ENCODE data around the gene ATP5PD.

Gene ATP5PD

DNA sequence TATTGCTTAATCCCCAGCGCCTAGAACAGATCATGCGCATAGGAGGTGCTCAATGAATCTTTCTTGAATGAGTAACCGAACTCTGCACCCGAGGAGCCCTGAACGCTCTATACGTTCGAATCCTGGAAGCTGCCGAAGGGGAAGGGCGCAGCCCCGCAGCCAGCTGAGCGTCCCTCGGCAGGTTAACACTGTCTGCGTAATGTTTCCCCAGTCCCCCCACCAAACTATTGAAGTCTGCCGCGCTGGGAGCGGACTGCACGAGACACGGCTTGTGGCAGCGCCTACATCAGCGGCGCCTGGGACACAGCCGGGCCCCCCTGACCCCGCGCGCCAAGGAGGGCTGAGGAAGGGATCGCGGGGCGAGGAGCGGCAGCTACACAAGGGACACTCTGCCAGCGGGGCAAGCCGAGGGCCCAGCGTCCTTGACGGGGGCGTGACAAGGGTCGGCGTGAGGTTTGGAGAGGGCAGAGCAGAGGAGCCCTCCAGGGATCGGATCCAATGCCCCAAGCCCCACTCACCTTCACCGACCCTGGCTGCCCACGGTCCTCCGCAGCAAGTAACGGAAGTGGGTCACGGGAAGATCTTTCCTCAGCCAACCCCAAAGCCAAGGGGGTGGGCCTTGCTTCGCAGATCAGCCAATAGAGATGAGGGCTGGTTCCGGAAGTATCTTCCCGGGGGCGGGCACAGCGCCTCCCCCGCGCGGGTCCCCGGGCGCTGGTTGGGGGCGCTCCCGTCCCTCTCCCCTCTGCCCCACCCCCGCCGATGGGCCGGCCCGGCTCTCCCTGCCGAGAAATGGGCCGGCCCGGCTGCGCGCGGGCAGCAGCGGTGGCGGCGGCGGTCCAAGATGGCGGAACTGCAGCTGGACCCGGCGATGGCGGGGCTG lies at the start of gene ATP5PD, which contains the start of gene KCTD2:
Gene ATP5PD (minus strand): TSS at position 563 of the 883 bp plus-strand sequence. CDS start 4,319 bp downstream, outside the sequence.
Gene KCTD2 (plus strand): TSS at position 819 of the 883 bp plus-strand sequence. CDS start 26 bp downstream, at position 845.
- TF ChIP-seq, protein P1, sequence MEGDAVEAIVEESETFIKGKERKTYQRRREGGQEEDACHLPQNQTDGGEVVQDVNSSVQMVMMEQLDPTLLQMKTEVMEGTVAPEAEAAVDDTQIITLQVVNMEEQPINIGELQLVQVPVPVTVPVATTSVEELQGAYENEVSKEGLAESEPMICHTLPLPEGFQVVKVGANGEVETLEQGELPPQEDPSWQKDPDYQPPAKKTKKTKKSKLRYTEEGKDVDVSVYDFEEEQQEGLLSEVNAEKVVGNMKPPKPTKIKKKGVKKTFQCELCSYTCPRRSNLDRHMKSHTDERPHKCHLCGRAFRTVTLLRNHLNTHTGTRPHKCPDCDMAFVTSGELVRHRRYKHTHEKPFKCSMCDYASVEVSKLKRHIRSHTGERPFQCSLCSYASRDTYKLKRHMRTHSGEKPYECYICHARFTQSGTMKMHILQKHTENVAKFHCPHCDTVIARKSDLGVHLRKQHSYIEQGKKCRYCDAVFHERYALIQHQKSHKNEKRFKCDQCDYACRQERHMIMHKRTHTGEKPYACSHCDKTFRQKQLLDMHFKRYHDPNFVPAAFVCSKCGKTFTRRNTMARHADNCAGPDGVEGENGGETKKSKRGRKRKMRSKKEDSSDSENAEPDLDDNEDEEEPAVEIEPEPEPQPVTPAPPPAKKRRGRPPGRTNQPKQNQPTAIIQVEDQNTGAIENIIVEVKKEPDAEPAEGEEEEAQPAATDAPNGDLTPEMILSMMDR (conservative IDR thresholded peaks at IDR 0.05; ENCODE audit: control insufficient read depth, insufficient read depth, low read depth, low read length): no peak
- DNase-seq (ENCODE audit: low read depth): peak; percentile 95
- peak within 1 kb of the TSS; percentile 96 for H3K4me3 ChIP-seq (ENCODE audit: control insufficient read depth, low read depth, low read length)

- DNase-seq (ENCODE audit: low read depth): peak; percentile 69
- TF ChIP-seq, protein P1 (conservative IDR thresholded peaks at IDR 0.05; ENCODE audit: control insufficient read depth, insufficient read depth, low read depth, low read length): no peak
These were observed 49.4 kb upstream of the ATP5PD start for GRCh38 chr17:75096082-75096625.

DNA sequence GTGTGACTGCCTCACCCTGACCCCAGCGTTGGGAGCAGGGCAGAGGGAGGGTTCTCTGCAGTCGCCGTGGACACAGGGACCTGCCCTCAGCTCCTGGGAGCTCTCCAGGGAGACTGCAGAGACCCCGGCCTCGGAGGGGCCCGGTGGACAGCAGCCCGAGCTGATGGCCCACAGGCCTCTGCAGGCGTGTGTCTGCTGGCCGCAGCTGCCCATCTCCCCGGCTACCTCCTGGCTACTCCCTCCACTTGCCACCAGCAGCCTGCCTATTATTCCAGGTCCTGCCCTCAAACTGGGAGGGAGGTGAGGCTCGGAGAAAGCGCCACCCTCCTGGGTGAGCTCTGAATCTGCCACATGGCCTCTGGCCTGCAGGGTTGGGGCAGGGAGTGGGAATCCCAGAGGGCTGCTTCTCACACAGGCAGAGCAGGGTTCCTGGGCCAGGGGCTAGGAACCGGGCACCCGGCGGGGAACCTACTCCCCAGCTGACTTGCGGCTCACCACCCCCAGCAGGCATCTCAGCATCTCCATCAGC lies 48.2 kb upstream of the ATP5PD start:
- no peak overlapping the region for H3K4me3 ChIP-seq (ENCODE audit: control insufficient read depth, low read depth, low read length)
- TF ChIP-seq, protein P1 (conservative IDR thresholded peaks at IDR 0.05; ENCODE audit: control insufficient read depth, insufficient read depth, low read depth, low read length): no peak
- DNase-seq (ENCODE audit: low read depth): no peak

More at GRCh38 chr17:75096082-75096625, 49.4 kb upstream of the ATP5PD start:
- no peak overlapping the region for H3K4me3 ChIP-seq (ENCODE audit: control insufficient read depth, low read depth, low read length)

- TF ChIP-seq, protein P1 (conservative IDR thresholded peaks at IDR 0.05; ENCODE audit: control insufficient read depth, insufficient read depth, low read depth, low read length): no peak
- H3K4me3 ChIP-seq (ENCODE audit: control insufficient read depth, low read depth, low read length): no peak overlapping the region
- DNase-seq (ENCODE audit: low read depth): no peak
These were observed 46.9 kb upstream of the ATP5PD start for GRCh38 chr17:75093548-75094158.

GRCh38 chr17:75091855-75092327 lies 45.1 kb upstream of the ATP5PD start:
- TF ChIP-seq, protein P1 (conservative IDR thresholded peaks at IDR 0.05; ENCODE audit: control insufficient read depth, insufficient read depth, low read depth, low read length): no peak
- no peak for DNase-seq (ENCODE audit: low read depth)
- no peak overlapping the region for H3K4me3 ChIP-seq (ENCODE audit: control insufficient read depth, low read depth, low read length)

All from fibroblast of mammary gland (primary cell).